ENCODE measurements around the gene SCUBE3.

GRCh38 chr6:35216851-35217811 lies 3.4 kb downstream of the SCUBE3 start:
- TF ChIP-seq GATA2 (IDR thresholded peaks at IDR 0.05; ENCODE audit: low read depth, low read length), result no peak
- no peak for TF ChIP-seq GATA3 (IDR thresholded peaks at IDR 0.05; ENCODE audit: low read depth, low read length)
